GM23248 (cell line): ENCODE results near the gene GCNT2.

Experiments
- EZH2 ChIP-seq: fragments of 200-600 bp; sonication (generic); IDR thresholded peaks from 2 replicates; pipeline ENCODE4 v1.6.1; 2018; ENCODE audit warnings: antibody characterized with exemption, mild to moderate bottlenecking; ENCODE audit not compliant: insufficient read depth, poor library complexity, severe bottlenecking
- EZH2phosphoT487 ChIP-seq: fragments of 200-600 bp; sonication (generic); IDR thresholded peaks from 2 replicates; pipeline ENCODE4 v1.6.1; 2018; ENCODE audit warnings: antibody characterized with exemption, moderate library complexity, mild to moderate bottlenecking, low read depth; ENCODE audit not compliant: insufficient read depth

DNA sequence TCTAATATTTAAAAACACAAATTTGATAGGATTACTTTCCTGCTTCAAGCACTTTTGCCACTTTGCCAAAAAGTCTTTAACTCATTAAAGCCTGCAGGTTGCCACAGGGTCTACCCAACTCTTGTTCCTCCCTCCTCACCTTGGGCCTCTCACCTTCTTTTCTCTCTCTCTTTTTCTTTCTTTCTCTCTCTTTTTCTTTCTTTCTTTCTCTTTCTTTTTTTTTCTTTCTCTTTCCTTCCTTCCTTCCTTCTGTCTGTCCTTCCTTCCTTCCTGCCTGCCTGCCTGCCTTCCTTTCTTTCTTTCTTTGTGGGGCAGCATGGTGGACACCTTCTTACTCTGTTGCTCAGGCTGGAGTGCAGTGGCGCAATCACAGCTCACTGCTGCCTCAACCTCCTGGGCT is 123.1 kb downstream of the GCNT2 start:
- TF ChIP-seq EZH2phosphoT487 (no peak), EZH2 (no peak)
